Activated T-cell treated with anti-CD3 and anti-CD28 coated beads for 1 hour (primary cell): Measurements from ENCODE around the gene KIF26A.
"Not testable (repeated sequence)": the region's sequence is repeated elsewhere in the genome, so short reads cannot be mapped to it uniquely, and the experiment has no call there.

Source experiments
- DNase-seq: peaks from one replicate; pipeline ENCODE4 v3.0.0-alpha.2; 2020; ENCODE audit warnings: low read depth

KIF26A gene

GRCh38 chr14:104194016-104194415, 55.6 kb downstream of the KIF26A start:
- no peak for DNase-seq

GRCh38 chr14:104194716-104195115, 56.3 kb downstream of the KIF26A start:
- no peak for DNase-seq

- DNase-seq: no peak
These were observed 57.0 kb downstream of the KIF26A start for GRCh38 chr14:104195361-104195760.

GRCh38 chr14:104195878-104196277, 57.5 kb downstream of the KIF26A start:
- DNase-seq: no peak

DNA sequence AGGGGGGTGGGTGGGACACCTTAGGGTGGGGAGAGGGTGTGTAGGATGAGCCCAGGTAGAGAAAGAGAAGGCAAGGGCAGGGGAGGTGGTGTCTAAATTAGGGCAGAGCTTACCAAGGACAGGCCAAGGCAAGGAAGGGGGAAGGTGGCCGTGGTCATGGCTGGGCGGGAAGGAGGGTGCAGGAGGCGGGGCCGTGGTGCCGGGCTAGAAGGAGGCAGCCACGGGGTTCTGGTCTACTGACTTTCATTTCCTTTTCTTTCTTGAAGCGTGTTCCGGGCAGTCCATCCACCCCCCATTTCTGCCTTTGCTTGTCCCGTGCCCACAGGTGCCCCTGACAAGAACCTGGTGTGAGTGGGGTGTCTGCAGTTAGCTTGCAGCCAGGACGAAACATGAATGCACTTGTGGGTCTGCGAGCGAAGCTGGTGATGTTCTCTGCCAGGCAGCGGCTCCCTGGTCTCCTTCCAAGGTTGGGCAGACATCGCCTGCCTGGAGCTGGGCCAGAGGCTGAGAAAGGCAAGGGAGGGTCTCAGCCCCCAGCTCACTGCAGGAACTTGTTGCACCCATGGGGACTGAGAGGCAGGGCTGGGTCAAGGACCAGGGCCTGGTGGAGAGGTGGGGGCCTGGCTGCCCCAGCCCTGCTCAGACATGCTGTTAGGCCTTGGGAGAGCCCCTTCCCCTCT, 58.2 kb downstream of the KIF26A start:
- DNase-seq: no peak

DNA sequence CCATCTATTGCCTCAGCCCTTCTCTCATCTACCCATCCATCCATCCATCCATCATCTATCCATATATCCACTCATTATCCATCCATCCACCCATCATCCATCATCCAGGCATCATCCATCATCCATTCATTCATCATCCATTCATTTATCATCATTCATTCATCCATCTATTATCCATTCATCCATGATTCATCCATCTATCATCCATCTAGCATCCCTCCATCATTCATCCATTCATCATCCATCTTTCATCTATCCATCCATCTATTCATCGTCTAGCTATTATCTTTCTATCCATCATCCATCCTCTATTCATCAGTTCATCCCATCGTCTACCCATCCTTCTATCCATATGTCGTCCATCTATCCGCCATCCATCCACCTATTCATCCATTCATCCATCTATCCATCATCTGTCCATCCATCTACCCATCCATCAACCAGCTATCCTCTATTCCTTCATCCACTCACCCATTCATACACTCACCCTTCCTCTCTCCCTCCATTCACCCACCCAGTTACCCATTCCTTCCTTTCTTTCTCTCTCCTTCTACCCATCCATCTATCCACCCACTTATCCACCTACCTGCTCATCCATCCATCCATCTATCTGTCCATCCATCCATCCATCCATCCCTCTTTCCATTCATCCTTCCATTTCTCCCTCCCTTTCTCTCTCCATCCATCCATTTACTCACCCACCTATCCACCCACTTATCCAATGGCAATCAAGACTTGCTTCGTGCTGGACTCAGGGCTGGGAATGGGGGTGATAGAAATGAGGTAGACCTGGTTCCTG, 59.3 kb downstream of the KIF26A start:
- DNase-seq: no peak

DNA sequence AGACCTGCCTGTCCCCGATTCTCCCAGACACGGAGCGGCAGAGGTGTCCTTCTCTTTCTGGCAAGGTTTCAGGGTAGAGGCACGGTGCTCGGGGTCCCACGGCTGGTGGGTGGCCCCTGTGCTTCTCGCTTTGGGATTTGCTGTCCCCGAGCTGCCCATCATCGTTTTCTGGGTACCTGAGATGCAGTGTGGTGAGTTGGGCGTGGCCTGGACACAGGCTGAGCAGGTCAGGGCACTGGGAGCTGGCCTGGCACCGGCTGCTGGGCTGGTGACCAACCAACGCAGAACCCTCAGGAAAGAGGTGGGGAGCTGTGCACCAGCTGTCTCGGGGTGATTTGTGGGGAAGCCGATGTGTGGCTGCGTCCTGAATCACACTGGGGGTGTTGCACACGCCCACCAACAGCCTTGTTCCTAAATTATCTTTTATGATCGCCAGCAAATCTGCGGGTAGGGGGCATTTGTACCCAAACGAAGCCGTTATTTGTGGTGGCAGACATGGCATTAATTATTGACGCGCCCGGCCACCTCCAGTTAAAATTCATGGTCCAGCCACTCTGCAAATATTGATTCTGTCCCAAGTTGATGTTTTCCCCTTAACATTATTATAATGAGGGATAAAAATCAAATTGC, 61.0 kb downstream of the KIF26A start:
- no peak for DNase-seq

GRCh38 chr14:104200106-104200505, 61.7 kb downstream of the KIF26A start:
- DNase-seq: no peak

GRCh38 chr14:104200591-104200990, 62.2 kb downstream of the KIF26A start:
- no peak for DNase-seq

DNA sequence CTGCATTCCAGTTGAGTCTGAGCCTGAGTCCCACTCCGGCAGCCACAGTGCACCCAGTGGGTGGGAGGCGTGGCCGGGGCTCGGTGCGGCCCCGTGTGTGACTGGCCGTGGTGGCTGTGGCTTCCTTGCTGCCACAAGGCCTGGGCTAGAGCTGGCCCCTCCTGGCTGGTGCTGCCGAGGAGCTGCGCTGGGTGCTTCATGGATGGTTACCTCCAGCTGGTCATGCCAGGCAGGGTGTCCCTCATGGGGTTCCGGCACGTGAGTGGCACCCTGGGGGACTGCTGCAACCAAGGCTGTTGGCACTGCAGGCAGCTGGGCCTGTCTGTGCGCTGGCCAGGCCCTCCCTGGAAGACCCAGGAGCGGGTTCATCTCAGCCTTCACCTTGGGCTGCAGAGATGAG, 62.7 kb downstream of the KIF26A start:
- DNase-seq: no peak

- DNase-seq: no peak
These were observed 63.1 kb downstream of the KIF26A start for GRCh38 chr14:104201496-104201895.

DNA sequence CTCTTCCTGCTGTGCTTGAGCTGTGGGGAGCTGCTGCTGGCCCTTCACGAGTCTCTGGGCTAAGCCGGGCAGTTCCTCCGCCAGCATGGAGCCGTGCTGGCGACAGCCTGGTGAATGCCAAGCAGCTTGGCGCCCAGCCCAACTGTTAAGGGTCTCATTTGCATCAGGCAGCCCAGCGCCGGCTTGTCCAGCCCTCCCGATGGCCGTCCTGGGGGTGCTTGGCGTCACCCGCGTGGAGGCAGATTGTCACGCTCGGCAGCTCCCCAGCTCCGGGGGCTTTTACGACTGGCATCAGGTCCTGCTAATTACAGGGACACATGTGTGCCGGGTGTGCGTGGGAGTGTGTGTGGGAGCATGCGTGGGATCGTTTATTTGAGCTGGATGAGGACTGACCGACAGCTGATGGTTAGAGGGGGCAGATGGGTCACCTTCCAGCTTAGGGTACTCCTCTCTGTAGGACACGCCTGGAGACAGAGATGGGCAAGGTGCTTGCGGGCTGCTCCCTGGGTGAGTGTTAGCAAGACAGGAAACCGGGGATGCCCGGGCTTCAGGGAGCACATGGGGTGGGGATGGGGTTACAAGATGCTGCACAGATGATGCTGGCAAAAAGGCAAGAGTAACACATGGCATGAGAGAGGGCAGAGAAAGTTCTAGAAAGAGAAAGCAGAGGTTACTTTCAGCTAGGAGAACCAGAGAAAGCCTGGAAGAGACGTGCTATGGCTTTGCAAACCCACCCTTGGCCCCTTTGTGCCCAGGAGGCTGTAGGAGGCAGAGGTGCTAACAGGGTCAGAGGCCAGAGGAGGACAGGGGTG, 64.1 kb downstream of the KIF26A start:
- no peak for DNase-seq

GRCh38 chr14:104203071-104203425, 64.7 kb downstream of the KIF26A start:
- DNase-seq: no peak

GRCh38 chr14:104204660-104205149, 66.3 kb downstream of the KIF26A start:
- no peak for DNase-seq

GRCh38 chr14:104205781-104206180, 67.4 kb downstream of the KIF26A start:
- no peak for DNase-seq

GRCh38 chr14:104206281-104206904, 68.0 kb downstream of the KIF26A start:
- no peak for DNase-seq

DNA sequence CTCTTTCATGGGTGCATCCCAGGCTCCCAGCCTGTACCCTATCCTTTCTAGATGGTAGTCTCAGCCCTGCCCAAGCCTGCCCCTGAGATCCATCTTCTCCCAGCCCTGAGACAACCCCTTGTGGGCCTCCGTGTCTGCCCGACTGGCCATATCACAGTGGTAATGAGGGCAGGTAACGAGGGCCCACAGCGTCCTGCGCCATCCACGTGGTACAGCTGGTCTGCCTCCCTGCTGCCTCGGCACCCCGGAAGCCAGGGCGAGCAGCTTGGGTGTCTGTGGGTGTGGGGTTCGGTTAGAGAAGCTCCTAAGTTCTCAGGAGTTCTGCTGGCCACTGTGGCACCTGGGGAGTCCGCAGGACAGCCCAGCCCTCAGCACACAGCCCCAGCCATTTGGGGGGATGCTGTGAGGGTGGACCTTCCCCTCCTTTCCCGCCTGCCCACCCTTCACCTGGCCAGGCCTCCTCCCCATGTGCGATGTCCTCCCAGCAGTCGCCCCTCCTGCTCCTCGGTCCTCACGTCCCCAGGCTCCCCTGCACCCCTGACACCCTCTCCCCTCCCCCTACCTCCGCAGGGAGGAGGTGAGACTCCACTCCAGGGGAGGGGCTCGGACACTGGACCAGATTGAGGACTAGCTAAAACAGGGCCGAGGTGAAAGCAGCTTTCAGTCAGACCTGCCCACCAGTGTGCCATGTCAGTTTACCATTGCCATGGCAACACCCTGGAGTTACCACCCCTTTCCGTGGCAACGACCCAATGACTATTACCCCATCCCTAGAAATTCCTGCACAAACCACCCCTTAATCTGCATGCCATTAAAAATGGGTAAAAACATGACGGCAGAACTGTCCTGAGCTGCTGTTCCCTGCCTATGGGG, 69.0 kb downstream of the KIF26A start:
- no peak for DNase-seq

- DNase-seq: not testable (repeated sequence)
These were observed 69.6 kb downstream of the KIF26A start for GRCh38 chr14:104208015-104208295.

- not testable (repeated sequence) for DNase-seq
These were observed 69.9 kb downstream of the KIF26A start for GRCh38 chr14:104208331-104208730.

DNA sequence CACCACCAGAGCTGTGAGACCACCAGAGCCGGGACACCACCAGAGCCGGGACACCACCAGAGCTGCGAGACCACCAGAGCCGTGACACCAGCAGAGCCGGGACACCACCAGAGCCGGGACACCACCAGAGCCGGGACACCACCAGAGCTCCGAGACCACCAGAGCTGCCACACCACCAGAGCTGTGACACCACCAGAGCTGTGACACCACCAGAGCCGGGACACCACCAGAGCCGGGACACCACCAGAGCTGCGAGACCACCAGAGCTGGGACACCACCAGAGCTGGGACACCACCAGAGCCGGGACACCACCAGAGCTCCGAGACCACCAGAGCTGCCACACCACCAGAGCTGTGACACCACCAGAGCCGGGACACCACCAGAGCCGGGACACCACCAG, 70.7 kb downstream of the KIF26A start:
- DNase-seq: not testable (repeated sequence)
